ENCODE results near the gene MARCHF3. TPM values are rescaled to one million over a fixed set of nuclear protein-coding genes. Genes with fewer than 3 reads are reported as not detected.

The MARCHF3 gene
- total and polyA plus RNA-seq, 2 of the 13 experiments (the other 11 are each of a cell fraction or from before 2014, with no cell fraction given) = 4.8 to 11.9 TPM

DNA sequence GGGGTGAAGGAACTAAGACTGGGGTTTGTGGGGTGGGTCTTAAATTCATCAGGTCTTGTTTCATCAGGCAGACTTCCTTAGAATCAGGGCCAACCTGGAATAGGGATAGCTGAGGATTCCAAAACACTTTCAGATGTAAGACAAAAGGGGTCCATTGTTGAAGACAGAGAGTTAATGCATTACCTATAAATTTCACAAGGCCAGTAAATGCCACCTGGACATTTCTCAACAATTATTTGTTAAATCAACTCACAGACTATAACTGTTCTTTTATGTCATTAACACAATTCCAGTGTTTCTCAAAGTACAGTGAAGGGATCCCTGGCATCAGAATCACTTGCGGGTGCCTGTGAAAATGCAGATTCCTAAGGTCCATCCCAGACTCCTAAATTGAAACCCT, 2.8 kb downstream of the MARCHF3 start (continued):
- TF ChIP-seq ARID5B (CRISPR knock-in tag; IDR thresholded peaks at IDR 0.05) = peak; percentile 46; the same call in 1 of the 2 replicates
- 0 out of 2 replicates have a peak, but pooled peaks have one; percentile 7 for TF ChIP-seq SAP130 (CRISPR knock-in tag; IDR thresholded peaks at IDR 0.05; ENCODE audit: low read depth)
- TF ChIP-seq SOX13 (IDR thresholded peaks at IDR 0.05) = no peak
- peak in 1 of 2 experiments; percentile 63; a peak in 1 of 4 replicates for TF ChIP-seq SOX13 (CRISPR knock-in tag; conservative IDR thresholded peaks at IDR 0.05 in 1 of 2, IDR thresholded peaks at IDR 0.05 in 1 of 2)
- TF ChIP-seq EP300 (IDR thresholded peaks at IDR 0.05; ENCODE audit: low read depth in 2 of 2, low read length in 2 of 2) = peak in 1 of 2 experiments; percentile 34; a peak in 1 of 4 replicates
- TF ChIP-seq EP300 (CRISPR knock-in tag; IDR thresholded peaks at IDR 0.05; ENCODE audit: borderline replicate concordance) = no peak
- peak; percentile 33; the same call in 1 of the 2 replicates for TF ChIP-seq CEBPB (IDR thresholded peaks at IDR 0.05; ENCODE audit: borderline replicate concordance, low read depth, low read length)
- TF ChIP-seq SOX6 (IDR thresholded peaks at IDR 0.05) = no peak
- TF ChIP-seq SOX6 (CRISPR knock-in tag; IDR thresholded peaks at IDR 0.05) = peak; percentile 33; the same call in 1 of the 2 replicates
- TF ChIP-seq ZBTB44 (CRISPR knock-in tag; IDR thresholded peaks at IDR 0.05) = no peak
- TF ChIP-seq, protein P1, sequence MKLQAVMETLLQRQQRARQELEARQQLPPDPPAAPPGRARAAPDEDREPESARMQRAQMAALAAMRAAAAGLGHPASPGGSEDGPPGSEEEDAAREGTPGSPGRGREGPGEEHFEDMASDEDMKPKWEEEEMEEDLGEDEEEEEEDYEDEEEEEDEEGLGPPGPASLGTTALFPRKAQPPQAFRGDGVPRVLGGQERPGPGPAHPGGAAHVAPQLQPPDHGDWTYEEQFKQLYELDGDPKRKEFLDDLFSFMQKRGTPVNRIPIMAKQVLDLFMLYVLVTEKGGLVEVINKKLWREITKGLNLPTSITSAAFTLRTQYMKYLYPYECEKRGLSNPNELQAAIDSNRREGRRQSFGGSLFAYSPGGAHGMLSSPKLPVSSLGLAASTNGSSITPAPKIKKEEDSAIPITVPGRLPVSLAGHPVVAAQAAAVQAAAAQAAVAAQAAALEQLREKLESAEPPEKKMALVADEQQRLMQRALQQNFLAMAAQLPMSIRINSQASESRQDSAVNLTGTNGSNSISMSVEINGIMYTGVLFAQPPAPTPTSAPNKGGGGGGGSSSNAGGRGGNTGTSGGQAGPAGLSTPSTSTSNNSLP (IDR thresholded peaks at IDR 0.05; ENCODE audit: low read depth, low read length) = 0 out of 2 replicates have a peak, but pooled peaks have one; percentile 11
- TF ChIP-seq HNRNPL (IDR thresholded peaks at IDR 0.05; ENCODE audit: low read depth, low read length) = 0 out of 2 replicates have a peak, but pooled peaks have one; percentile 25
